ENCODE measurements around the gene FAM43B. TPM values are rescaled to one million over a fixed set of nuclear protein-coding genes. Genes with fewer than 3 reads are reported as not detected.

The FAM43B gene
- total and polyA plus RNA-seq, 2 experiments from 2014 or later = 0.66 to 3.0 TPM

DNA sequence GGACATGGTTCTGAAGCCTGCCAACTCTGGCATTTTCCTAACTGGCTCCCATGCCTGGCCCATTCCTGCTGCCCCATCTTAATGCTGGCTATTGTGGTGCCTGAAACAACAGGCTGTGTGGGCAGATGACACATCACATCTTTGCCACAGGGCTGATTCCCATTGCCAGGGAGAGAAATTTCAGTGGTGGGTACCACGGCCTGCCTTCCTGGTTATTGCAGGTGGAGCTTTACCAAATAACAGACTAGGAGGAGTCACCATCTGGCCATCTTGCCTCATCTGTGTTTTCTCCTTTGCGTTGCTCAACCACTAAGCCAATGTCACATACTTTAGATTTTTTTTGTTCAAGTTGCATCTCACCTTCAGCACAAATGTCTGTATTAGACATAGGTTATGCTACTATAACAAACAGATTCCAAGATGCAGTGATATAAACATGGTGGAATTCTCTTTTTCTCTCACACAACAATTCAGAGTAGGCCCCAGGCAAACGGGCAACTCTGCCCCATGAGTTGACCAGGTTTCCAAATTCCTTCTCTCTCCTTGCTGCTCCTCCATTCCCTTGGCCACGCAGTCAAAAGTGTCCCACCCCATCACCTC, 50.6 kb downstream of the FAM43B start:
- Mint-ChIP-seq H3K9me3 (no peaks in the 10 kb centered on the region; the same call in 2 of the 3 replicates), H3K4me1 (no peaks in the 10 kb centered on the region), H3K36me3 (ENCODE audit: low read depth) (no peaks in the 10 kb centered on the region; the same call in 2 of the 3 replicates), H3K27ac (no peak overlapping the region), H3K27me3 (ENCODE audit: insufficient read depth, low read depth, poor library complexity) (peaks cover 4% of the 10 kb centered on the region), H3K4me3 (no peak overlapping the region)
- DNase-seq (ENCODE audit: low spot score) (no peak), ATAC-seq (no peak)
- Histone ChIP-seq H4K20me1 (replicated peaks; ENCODE audit: insufficient read depth) (no peaks in the 10 kb centered on the region), H3K9me2 (ENCODE audit: insufficient read depth) (peaks cover 8% of the 10 kb centered on the region; the same call in 1 of the 2 replicates), H3K27me3 (ENCODE audit: insufficient read depth) (no peaks in the 10 kb centered on the region), H2AFZ (no peak overlapping the region), H3K4me3 (no peak overlapping the region), H3K36me3 (ENCODE audit: insufficient read depth) (no peaks in the 10 kb centered on the region), H3F3A (replicated peaks; ENCODE audit: low read depth) (no peaks in the 10 kb centered on the region), H3K27ac (ENCODE audit: low read depth) (no peak overlapping the region), H3K4me2 (no peak overlapping the region), H3K4me1 (ENCODE audit: insufficient read depth) (no peaks in the 10 kb centered on the region; the same call in 1 of the 2 replicates), H3K79me2 (replicated peaks; ENCODE audit: insufficient read depth) (no peaks in the 10 kb centered on the region)
- TF ChIP-seq EZH2phosphoT487 (IDR thresholded peaks at IDR 0.05; ENCODE audit: unreplicated experiment) (no peak), POLR2AphosphoS5 (IDR thresholded peaks at IDR 0.05; ENCODE audit: low read depth) (no peak), EZH2 (IDR thresholded peaks at IDR 0.05; ENCODE audit: low read depth, unreplicated experiment) (no peak), JUNB (IDR thresholded peaks at IDR 0.05; ENCODE audit: unreplicated experiment) (no peak), STAT1 (IDR thresholded peaks at IDR 0.05; ENCODE audit: unreplicated experiment) (no peak), CREB1 (CRISPR knock-in tag; IDR thresholded peaks at IDR 0.05; ENCODE audit: low read depth) (no peak), ZNF114 (CRISPR knock-in tag; IDR thresholded peaks at IDR 0.05) (no peak), NANOG (IDR thresholded peaks at IDR 0.05; ENCODE audit: borderline replicate concordance) (no peak), ZNF331 (CRISPR knock-in tag; IDR thresholded peaks at IDR 0.05; ENCODE audit: low read depth) (no peak), REST (IDR thresholded peaks at IDR 0.05; ENCODE audit: unreplicated experiment) (no peak)
- TF ChIP-seq, protein P1, sequence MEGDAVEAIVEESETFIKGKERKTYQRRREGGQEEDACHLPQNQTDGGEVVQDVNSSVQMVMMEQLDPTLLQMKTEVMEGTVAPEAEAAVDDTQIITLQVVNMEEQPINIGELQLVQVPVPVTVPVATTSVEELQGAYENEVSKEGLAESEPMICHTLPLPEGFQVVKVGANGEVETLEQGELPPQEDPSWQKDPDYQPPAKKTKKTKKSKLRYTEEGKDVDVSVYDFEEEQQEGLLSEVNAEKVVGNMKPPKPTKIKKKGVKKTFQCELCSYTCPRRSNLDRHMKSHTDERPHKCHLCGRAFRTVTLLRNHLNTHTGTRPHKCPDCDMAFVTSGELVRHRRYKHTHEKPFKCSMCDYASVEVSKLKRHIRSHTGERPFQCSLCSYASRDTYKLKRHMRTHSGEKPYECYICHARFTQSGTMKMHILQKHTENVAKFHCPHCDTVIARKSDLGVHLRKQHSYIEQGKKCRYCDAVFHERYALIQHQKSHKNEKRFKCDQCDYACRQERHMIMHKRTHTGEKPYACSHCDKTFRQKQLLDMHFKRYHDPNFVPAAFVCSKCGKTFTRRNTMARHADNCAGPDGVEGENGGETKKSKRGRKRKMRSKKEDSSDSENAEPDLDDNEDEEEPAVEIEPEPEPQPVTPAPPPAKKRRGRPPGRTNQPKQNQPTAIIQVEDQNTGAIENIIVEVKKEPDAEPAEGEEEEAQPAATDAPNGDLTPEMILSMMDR (conservative IDR thresholded peaks at IDR 0.05; ENCODE audit: low read depth in 2 of 2) = no peak
- TF ChIP-seq, protein P2, sequence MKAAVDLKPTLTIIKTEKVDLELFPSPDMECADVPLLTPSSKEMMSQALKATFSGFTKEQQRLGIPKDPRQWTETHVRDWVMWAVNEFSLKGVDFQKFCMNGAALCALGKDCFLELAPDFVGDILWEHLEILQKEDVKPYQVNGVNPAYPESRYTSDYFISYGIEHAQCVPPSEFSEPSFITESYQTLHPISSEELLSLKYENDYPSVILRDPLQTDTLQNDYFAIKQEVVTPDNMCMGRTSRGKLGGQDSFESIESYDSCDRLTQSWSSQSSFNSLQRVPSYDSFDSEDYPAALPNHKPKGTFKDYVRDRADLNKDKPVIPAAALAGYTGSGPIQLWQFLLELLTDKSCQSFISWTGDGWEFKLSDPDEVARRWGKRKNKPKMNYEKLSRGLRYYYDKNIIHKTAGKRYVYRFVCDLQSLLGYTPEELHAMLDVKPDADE (IDR thresholded peaks at IDR 0.05) = no peak
